ENCODE data around the gene UBE2Q2.

UBE2Q2 gene

DNA sequence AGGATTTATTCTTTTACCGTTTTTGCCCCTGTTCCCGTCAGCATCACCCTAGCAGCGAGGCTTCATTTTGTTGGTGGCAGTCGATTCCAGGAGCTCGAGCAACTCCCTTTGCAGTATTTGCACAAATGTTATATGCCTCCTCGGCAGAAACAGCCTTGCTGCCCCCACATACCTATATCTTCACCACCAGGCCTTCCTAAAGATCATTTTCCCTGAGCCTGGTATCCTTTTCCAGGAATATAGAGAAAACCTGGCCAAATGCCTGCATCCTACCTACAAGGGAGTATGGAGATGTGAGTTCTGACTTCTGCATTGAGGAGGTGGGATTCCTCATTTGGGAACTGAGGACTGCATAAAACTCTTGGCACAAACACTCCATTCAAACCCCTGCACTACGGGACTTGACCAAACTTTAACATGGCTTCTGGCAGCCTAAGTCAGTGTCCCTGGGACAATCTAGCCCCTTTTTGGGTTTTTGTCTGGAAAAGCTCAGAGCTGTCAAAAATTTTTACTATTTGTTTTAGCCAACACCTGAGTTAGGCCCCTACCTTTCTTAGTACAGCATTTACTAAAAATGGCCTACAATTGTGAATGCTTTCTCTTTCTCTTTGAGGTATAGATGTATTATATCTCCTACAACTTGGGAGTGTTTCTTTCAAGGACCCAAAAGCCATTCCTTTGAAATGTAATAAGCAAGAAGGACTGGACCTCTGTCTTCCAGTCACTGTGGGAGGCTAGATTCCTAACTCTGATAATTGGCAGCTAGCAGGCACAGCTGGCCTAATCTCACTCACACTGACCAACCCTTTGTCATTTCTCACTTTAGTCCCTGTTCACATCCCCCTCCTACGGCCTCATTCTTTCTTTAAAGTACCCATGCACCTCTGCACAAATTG lies 12.1 kb upstream of the UBE2Q2 start:
- no peak for TF ChIP-seq ZFX (IDR thresholded peaks at IDR 0.05; ENCODE audit: borderline replicate concordance)
- TF ChIP-seq, protein P1, sequence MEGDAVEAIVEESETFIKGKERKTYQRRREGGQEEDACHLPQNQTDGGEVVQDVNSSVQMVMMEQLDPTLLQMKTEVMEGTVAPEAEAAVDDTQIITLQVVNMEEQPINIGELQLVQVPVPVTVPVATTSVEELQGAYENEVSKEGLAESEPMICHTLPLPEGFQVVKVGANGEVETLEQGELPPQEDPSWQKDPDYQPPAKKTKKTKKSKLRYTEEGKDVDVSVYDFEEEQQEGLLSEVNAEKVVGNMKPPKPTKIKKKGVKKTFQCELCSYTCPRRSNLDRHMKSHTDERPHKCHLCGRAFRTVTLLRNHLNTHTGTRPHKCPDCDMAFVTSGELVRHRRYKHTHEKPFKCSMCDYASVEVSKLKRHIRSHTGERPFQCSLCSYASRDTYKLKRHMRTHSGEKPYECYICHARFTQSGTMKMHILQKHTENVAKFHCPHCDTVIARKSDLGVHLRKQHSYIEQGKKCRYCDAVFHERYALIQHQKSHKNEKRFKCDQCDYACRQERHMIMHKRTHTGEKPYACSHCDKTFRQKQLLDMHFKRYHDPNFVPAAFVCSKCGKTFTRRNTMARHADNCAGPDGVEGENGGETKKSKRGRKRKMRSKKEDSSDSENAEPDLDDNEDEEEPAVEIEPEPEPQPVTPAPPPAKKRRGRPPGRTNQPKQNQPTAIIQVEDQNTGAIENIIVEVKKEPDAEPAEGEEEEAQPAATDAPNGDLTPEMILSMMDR (IDR thresholded peaks at IDR 0.05), result no peak
- no peak overlapping the region for H3K27ac ChIP-seq

DNA sequence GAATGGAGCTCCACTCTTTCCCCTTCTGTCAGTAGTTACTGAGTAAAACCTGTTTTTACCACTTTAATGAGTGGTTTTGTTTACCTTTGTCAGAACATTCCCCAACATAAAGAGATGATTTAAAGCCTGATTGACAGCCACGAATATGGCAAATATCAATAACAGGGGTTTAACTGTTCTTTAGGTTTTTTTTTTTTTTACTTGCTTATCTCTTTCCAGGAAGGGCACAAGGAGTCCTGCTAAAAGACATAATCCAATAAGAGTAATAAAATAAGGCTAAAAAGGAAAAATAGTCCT lies 11.5 kb upstream of the UBE2Q2 start:
- no peak overlapping the region for H3K27ac ChIP-seq
- TF ChIP-seq, protein P1 (IDR thresholded peaks at IDR 0.05), result no peak
- no peak for TF ChIP-seq ZFX (IDR thresholded peaks at IDR 0.05; ENCODE audit: borderline replicate concordance)

DNA sequence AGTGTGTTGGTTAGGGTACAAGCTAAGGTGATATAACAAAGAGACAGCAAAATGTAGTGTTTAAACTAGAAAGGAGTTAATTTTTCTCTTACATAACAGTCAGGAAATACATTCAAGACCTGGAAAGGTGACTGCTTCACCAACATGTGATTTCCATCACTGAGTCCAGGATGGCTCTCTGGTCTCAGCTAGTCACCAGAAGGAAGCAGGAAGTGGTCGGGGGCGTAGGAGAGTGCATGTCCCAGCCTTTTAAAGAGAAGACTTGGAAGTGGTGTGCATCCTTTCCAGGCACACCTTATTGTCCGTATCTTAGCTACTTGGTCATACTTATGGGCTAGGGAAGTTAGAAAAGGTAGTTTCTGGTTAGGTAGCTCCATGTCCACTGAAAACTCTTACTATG lies 11.1 kb upstream of the UBE2Q2 start:
- TF ChIP-seq, protein P1 (IDR thresholded peaks at IDR 0.05), result no peak
- TF ChIP-seq ZFX (IDR thresholded peaks at IDR 0.05; ENCODE audit: borderline replicate concordance), result no peak
- no peak overlapping the region for H3K27ac ChIP-seq

DNA sequence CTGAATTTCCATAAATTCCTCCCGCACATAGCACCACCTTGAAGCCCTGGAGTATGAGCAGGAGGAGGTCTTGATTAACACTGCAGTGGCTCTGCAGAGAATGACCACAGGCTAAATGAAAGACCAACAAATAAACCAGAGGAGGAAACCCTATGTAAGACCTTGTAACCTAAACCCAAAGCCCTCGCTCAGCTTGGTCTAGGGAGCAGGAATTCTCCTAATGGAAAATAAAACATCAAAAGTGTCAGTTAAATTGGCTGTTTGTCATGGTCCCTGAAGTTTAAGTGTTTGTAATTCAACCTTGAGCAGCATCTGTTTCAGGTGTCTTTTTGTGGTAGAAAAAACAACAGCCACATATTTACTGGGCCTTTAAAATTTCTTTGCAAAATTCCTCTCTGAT lies 9.2 kb upstream of the UBE2Q2 start:
- no peak overlapping the region for H3K27ac ChIP-seq
- TF ChIP-seq ZFX (IDR thresholded peaks at IDR 0.05; ENCODE audit: borderline replicate concordance), result no peak
- TF ChIP-seq, protein P1 (IDR thresholded peaks at IDR 0.05), result no peak

DNA sequence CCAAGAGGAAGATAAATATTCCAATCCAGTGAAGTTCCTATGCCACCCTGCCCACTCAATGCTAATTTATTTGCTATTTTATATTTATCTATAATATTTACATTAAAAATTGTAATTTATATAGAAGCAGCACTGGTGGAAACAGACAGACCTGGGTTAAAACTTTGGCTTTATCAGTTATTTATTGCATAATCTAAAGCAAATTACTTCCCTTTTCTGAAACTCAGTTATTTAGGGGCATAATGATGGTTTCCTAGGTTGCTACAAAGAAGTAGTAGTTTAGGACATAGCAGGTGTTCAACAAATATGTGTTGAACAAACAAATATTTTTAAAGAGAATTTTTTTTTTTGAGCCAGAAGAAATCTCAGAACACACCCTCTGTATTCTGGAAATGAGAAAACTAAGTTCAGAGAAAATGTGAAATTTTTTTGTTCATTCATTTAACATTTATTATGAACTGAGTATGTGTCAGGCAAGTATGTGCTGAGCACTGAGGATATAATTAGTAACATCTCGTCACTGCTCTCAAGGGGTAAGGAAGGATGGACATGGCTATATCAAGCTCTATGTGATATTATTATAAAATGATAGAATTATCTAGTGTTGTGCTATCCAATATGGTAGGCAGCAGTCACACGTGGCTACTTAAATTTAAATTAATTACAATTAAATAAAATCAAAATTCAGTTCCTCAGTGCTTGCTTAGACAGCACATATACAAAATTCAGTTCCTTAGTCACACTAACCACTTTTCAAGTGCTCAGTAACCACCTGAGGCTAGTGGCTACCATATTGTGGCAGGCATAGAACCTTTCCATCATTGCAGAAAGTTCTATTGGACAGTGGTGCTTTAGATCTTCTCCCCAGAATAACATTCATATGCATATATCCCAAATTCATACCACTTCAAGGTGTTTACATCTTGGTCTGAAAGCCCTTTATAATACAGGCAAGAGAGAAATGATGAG lies 7.0 kb upstream of the UBE2Q2 start:
- no peak overlapping the region for H3K27ac ChIP-seq
- TF ChIP-seq, protein P1 (IDR thresholded peaks at IDR 0.05), result no peak
- TF ChIP-seq ZFX (IDR thresholded peaks at IDR 0.05; ENCODE audit: borderline replicate concordance), result no peak

DNA sequence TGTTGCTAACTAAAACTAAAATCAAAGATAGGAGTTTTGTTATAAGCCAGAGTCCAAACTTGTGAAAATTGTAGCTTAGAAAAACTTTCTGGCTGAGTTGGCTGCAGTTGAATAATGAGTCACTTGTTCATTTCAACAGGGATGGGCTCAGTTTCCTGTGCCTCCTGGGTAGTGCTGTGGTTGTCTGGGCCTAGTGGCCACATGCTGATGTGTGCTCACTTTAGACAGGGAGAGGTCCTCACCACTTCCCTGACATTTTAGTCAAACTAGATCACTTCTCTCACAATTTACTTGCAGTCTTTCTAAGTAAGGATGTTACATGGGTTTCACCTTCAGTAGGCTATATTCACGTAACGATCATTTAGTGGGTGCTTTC lies 6.3 kb upstream of the UBE2Q2 start:
- TF ChIP-seq, protein P1 (IDR thresholded peaks at IDR 0.05), result no peak
- TF ChIP-seq ZFX (IDR thresholded peaks at IDR 0.05; ENCODE audit: borderline replicate concordance), result no peak
- no peak overlapping the region for H3K27ac ChIP-seq

Data from 22Rv1 (cell line).